HG03571 (cell line): ENCODE measurements around the gene ACP7.
"Not testable (repeated sequence)": the region's sequence is repeated elsewhere in the genome, so short reads cannot be mapped to it uniquely, and the experiment has no call there.

Experiments used
- ATAC-seq: cut with Tn5 transposase; IDR thresholded peaks from one replicate; pipeline ENCODE4 v1.9.1; 2021; ENCODE audit not compliant: unreplicated experiment

The ACP7 gene

DNA sequence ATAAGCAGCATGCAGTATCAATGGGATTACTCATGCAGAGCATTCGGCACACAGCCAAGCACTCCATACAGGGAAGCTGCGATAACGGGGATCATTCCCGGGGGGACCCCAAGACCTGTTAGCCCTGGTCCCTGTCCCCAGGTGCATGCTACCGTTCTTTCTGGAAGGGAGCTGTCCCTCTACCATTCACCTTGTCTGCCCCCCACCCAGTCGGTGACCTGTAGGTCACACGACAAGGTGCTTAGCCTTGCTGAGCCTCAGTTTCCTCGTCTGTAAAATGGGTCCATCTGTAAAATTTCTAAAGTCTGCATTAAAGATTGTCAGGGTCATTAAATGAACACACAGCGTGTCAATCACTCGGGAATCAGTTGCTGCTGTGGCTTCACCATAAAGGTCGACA is 6.8 kb upstream of the ACP7 start:
- no peak for ATAC-seq

DNA sequence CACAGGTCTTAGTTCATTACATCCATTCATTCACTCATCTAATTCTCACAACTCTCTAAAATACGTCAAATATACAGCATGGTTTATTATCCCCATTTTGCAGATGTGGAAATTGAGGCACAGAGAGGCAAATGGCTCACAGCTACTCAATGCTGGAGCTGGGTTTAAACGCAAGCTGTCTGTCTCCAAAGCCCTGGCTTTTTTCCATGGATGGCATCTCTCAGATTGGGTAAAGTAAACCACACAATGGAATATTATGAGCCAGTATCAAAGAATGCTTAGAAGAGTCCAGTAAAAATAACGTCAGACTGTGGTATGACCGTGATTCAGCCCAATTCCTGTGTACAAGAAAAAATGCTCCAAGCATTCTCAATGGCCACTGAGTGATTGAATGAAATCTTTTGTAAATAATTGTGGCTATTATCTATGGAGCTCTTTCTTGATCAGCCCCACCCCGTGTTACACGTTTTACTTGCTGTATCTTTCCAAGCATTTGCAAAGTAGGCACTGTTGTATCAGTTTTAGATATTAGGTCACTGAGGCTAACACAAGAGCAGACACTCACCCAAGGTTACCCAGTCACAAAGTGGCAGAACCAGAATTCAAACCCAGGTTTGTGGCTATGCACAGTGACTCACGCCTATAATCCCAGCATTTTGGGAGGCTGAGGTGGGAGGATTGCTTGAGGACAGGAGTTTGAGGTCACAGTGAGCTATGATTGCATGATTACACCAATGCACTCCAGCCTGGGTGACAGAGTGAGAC is 5.5 kb upstream of the ACP7 start:
- no peak for ATAC-seq

GRCh38 chr19:39080431-39080830 is 3.7 kb upstream of the ACP7 start:
- ATAC-seq = no peak

DNA sequence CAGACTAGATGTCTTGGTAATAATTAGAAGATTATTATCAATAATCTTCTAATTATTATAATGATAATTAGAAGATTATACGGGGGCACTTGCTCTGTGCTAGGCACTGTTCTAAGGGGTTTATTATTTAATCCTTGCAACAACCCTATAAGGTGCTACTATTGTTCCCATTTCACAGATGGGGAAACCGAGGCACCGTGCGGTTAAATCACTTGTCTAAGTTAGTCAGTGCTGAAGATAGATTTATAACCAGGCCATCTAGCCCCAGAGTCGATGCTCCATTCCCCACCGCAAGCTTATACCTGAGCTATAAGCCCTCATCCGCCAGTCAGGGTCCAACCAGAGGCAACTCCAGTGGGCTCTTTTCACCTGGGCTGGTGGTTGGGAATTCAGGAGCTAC is 2.0 kb upstream of the ACP7 start:
- ATAC-seq = no peak

GRCh38 chr19:39082745-39083598 is 1.2 kb upstream of the ACP7 start:
- no peak for ATAC-seq

DNA sequence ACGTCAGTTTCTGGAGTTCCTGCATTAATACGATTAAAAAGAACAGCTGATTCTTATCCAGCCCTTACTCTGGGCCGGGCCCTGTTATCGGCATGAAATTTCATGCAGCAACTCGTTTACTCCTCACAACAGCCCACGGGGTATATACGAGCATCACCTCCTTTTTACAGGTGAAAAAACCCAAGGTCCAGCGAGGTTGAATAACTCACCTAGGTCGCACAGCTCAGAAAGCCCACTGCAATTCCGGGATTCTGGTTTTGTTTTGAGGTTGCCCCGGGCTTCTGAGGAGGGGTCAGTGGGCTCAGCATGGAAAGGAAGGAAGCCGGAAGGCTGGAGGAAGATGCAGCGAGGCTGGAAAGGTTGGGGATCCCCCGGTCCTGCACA is 577 bp upstream of the ACP7 start:
- ATAC-seq = no peak

GRCh38 chr19:39084732-39085080 is 538 bp downstream of the ACP7 start:
- ATAC-seq = no peak

- ATAC-seq = no peak
These were observed 1.2 kb downstream of the ACP7 start for GRCh38 chr19:39085392-39085791.

DNA sequence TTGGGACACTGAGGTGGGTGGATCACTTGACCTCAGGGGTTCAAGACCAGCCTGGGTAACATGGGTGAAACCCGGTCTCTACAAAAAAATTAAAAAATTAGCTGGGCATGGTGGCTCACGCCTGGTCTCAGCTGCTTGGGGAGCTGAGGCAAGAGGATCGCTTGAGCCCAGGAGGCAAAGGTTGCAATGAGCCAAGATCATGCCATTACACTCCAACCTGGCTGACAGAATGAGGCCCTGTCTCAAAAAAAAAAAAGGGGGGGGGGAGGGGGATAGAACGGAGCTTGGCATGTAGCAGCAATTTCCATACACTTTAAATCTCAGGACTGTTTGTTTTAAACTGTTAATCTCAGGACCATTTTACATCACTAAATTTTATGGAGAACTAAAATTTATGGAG is 2.2 kb downstream of the ACP7 start:
- ATAC-seq = no peak

- no peak for ATAC-seq
These were observed 3.9 kb downstream of the ACP7 start for GRCh38 chr19:39087907-39088686.

GRCh38 chr19:39090016-39090415 is 5.8 kb downstream of the ACP7 start:
- not testable (repeated sequence) for ATAC-seq

GRCh38 chr19:39090881-39091280 is 6.7 kb downstream of the ACP7 start:
- ATAC-seq = no peak

DNA sequence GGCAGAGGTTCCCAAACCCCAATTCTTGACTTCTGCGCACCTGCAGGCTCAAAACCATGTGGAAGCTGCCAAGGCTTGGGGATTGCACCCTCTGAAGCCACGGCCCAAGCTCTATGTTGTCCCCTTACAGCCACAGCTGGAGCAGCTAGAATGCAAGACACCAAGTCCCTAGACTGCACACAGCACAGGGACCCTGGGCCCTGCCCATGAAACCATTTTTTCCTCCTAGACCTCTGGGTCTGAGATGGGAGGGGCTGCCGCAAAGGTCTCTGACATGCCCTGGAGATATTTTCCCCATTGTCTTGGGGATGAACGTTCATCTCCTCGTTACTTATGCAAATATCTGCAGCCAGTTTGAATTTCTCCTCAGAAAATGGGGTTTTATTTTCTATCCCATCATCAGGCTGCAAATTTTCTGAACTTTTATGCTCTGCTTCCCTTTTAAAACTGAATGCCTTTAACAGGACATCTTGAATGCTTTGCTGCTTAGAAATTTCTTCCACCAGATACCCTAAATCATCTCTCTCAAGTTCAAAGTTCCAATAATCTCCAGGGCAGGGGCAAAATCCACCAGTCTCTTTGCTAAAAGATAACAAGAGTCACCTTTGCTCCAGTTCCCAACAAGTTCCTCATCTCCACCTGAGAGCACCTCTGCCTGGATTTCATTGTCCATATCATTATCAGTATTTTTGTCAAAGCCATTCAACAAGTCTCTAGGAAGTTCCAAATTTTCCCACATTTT is 11.8 kb downstream of the ACP7 start:
- ATAC-seq = not testable (repeated sequence)

GRCh38 chr19:39097299-39097698 is 13.1 kb downstream of the ACP7 start:
- no peak for ATAC-seq

- no peak for ATAC-seq
These were observed 13.6 kb downstream of the ACP7 start for GRCh38 chr19:39097721-39098120.

DNA sequence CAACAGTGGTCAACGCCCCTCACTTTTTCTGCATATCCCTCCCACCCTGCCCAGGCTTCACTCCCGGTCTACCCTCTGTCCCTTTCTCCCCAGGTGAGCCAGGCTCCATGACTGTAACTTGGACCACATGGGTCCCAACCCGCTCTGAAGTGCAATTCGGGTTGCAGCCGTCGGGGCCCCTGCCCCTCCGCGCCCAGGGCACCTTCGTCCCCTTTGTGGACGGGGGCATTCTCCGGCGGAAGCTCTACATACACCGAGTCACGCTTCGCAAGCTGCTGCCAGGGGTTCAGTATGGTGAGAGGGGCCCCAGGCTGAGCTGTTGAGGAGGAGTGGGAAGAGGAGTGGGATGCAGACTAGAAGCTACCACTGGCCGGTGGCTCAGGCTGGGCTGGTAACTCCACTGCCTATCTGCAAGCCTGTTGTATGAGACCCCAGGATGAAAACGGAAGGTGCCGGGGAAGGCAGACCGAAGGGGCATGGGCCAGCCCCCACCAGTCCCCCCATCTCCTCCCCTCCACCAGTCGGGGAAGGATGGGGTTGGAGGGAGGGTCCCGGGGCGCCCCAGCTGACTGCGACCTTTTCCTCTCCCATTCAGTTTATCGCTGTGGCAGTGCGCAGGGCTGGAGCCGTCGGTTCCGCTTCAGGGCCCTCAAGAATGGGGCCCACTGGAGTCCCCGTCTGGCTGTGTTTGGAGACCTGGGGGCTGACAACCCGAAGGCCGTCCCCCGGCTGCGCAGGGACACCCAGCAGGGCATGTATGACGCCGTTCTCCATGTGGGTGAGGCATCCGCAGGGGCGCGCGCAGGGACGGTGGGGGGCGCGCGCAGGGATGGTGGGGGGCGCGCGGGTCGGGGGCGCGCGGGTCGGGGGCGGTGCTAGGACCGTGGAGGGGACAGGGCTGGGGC is 14.4 kb downstream of the ACP7 start:
- ATAC-seq = no peak

- no peak for ATAC-seq
These were observed 15.2 kb downstream of the ACP7 start for GRCh38 chr19:39099341-39099740.

DNA sequence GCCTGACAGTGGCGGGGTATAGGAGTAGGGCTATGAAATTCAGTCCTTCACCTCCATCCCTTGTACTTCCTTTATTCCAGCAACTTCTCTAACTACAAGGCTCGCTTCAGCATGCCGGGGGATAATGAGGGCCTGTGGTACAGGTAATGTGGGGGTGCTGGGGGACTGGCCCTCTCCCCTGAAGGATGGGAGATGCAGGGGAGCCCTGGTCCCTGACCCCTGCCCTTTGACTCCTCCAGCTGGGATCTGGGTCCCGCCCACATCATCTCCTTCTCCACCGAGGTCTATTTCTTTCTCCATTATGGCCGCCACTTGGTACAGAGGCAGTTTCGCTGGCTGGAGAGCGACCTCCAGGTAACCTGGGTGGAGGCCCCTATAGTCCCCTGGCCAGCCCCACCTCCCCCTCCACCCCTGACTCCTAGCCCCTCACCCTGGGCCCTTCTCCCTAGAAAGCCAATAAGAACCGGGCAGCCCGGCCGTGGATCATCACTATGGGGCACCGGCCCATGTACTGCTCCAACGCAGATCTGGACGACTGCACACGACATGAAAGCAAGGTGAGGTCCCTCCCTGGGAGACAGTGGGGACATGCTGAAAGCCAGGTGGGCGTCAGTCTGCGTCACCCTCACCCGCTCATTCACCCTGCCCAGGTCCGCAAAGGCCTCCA is 16.5 kb downstream of the ACP7 start:
- ATAC-seq = no peak

GRCh38 chr19:39103151-39103550 is 19.0 kb downstream of the ACP7 start:
- ATAC-seq = no peak
